Activated CD4-positive, alpha-beta T cell treated with anti-CD3 and anti-CD28 coated beads, Interleukin-10, Interleukin-2, amounts not matched to agents 100 ng/mL and 50 ng/mL, durations not matched to agents 16 hours and 8 hours (primary cell): Measurements from ENCODE around the gene SSUH2.
"Not testable (repeated sequence)": the region's sequence is repeated elsewhere in the genome, so short reads cannot be mapped to it uniquely, and the experiment has no call there.

ENCODE experiments used
- DNase-seq: peaks from one replicate; pipeline ENCODE4 v3.0.0-alpha.2; 2020

Gene SSUH2

DNA sequence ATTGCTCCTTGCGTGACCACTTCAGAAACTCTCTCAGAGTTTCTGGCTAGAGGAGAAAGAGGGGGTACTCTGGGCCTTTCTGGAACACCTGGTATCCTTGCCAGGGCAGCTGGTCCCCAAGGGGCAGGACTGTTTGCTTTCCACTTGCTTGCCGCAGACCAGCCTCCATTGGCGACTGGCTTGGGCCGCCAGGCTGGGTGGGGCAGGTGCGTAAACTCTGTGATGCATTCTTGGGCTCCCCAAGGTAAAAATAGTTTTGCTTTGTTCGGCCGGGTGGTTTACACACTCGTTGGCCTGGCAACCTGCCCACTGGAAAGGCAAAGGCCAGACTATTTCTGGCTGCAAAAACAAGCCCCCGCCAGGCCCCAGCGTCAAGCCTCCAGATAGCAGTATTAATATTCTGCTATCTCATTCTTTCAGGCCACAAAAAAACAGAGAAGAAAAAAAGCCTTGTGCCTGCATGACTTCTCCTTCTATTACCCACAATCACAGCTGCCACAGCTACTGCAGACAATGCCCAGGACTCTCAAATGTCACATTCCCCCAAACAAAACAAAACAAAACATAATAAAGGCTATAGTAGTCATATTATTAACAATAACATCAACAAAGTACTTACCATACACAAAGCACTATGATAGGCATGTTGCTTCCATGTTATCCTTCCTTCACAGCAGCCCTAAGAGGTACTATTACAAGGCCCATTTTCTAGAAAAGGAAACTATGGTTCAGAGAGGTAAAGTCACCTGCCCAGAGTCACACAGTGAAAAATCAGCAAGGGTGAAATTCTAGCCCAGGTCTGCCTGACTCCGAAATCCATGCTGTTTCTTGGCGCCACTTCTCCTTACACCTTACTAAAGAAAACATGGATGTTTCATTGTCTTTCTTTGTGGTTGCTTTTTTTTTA, 14.0 kb upstream of the SSUH2 start:
- DNase-seq: no peak

DNA sequence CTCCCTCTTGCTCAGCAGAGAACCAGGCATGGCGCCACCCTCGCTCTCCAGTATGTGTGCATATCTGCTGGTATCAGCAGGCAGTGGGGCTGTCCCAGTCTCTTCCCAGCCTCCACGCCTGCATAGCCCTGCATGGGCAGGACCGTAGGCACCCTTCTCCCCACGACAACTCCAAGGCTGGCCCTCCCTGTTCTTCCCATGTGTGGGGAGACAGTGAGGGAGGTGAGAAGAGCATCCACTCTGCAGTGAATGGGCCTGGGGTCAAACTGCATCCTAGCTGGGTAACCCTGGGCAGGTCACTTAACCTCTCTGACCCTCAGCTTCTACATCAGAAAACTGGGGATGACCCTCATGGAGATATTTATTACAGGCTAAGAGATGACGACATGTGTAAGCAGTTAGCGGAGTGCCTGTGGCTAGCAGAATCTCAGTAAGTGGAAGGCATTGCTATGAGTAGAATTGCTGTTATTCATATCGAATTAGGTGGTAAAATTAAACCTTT, 13.3 kb upstream of the SSUH2 start:
- DNase-seq: no peak

DNA sequence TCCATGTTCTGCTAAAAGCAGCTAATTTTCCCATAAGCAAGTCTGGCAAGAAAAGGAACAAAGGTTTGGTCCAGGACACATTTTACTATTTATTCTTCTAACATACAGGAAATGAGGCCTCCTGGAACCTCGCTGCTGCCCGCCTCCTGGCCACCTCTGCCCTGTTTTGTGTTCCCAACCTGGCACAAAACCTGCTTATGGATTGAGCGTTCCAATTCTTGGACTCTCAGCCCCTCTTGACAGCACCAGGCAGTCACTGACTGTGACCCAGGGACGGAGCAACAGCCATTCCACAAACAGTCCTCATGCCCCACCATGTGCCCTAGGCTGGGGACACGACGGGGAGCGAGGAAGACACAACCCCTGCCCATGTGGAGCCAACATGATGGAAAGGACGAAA, 11.6 kb upstream of the SSUH2 start:
- no peak for DNase-seq

DNA sequence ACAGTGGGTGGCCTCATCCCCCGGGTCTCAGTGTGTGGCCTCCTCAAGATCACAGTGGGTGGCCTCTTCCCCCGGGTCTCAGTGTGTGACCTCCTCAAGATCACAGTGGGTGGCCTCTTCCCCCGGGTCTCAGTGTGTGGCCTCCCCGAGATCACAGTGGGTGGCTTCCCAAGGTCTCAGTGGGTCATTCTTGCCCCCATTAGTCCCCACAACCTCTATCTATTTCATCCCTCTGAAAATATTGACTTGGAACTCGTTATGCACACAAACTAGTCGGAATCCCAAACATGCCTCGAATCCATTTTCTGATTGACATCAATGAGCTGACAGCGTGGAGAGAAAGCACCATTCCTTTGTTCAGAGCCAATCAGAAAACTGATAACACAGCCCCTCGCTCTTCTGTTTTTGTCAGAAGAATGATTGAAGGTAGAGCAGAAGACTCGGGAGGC, 10.8 kb upstream of the SSUH2 start:
- no peak for DNase-seq

DNA sequence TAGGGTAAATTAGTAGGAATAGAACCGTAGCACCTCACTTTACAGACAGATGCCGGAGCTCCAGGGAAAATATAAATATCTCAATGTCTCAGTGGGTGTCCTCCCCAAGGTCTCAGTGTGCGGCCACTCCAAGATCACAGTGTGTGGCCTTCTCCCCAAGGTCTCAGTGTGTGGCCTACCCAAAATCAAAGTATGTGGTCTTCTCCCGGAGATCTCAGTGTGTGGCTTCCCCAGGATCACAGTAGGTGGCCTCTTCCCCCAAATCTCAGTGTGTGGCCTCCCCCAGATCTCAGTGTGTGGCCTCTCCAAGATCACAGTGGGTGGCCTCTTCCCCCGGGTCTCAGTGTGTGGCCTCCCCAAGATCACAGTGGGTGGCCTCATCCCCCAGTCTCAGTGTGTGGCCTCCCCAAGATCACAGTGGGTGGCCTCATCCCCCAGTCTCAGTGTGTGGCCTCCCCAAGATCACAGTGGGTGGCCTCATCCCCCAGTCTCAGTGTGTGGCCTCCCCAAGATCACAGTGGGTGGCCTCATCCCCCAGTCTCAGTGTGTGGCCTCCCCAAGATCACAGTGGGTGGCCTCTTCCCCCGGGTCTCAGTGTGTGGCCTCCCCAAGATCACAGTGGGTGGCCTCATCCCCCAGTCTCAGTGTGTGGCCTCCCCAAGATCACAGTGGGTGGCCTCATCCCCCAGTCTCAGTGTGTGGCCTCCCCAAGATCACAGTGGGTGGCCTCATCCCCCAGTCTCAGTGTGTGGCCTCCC, 10.2 kb upstream of the SSUH2 start:
- not testable (repeated sequence) for DNase-seq

DNA sequence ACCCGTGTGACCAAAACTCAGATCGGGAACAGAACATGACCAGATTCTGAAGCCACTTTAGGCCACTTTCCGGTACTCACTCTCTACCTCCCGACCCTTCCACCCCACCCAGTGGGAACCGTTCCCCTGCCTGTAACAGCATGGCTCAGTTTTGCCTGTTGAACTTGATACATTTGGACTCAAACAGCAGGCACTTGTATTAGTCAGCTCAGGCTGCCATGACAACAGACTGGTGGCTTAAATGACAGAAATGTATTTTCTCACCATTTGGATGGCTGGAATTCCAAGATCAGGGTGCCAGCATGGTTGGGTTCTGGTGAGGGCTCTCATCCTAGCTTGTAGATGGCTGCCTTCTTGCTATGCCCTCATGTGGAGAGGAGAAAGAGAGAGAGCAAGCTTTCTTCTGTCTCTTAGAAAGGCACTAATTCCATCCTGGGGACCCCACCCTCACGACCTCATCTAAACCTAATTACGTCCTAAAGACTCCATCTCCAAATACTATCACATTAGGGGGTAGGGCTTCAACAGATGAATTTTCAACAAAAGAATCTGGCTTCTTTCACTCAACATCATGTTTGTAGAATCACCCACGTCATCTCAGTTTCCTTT, 9.3 kb upstream of the SSUH2 start:
- no peak for DNase-seq

DNA sequence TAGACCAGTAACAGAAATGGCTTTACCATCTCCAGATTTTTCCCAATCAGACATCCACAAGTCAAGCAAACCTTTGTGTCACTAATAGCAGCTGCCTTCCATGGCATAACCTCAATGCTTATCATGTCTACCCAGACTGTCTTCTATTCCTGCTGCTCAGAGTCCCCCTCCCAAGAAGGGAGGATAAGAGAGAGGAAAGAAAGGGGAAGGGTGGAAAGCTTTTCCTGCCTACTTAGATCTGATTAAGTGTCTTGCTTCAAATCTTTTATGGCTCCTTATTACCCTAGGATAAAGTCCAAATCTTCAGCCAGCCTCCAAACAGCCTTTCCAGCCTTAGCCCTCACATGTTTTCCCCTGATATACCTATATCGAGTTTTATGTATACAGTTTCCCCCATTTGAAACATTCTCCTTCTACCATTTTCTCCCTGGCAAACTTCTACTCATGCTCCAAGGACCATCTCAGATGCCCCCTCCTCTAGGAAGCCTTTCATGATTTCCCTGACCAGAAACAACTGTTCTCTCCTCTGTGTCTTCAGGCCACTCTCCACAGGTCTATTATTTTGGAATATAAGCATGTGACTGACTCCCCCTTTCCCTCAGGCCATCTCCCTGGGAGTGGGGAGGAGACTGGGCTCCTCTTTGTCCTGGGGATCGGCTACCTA, 7.9 kb upstream of the SSUH2 start:
- no peak for DNase-seq

DNA sequence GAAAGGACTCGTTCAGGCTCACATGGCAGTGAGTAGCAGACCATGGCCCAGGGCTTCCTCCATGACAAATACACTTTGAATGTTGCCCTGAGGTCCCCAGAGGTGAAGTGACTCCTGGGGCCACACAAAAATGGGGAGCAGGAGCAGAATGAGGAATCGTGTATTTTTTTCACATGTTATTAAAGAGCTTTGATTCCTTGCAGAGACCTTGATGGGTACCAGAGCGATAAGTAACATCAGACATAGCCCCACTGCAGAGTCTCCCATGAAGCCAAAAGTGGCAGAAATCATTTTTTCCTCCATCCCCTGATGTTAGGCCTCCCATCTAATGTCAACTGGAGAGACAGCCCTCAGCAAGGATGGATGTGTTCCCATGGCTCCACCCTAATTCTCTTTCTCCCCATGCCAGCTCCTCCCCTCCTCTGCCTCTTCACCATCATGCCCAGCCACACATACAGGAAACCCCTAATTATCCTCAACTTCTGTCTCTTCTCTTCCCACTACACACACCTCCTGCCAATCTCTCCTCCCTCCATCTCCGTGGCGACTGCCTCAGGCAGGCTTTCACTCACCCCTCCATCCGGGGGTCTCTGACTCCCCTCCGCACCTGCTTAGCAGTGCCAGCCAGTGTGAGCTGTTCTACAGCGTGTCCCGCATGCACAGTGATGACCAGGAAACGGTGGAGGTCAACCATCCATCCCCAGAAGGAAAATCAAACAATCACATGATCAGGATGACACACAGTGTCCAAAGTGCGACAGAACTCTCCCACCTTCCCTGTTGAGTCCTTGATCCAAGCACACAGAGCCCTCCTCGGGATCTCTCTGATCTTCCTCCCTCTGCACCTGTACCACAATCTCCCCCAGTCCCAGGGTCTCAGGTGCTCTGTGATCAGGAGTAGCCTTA, 7.1 kb upstream of the SSUH2 start:
- no peak for DNase-seq

DNA sequence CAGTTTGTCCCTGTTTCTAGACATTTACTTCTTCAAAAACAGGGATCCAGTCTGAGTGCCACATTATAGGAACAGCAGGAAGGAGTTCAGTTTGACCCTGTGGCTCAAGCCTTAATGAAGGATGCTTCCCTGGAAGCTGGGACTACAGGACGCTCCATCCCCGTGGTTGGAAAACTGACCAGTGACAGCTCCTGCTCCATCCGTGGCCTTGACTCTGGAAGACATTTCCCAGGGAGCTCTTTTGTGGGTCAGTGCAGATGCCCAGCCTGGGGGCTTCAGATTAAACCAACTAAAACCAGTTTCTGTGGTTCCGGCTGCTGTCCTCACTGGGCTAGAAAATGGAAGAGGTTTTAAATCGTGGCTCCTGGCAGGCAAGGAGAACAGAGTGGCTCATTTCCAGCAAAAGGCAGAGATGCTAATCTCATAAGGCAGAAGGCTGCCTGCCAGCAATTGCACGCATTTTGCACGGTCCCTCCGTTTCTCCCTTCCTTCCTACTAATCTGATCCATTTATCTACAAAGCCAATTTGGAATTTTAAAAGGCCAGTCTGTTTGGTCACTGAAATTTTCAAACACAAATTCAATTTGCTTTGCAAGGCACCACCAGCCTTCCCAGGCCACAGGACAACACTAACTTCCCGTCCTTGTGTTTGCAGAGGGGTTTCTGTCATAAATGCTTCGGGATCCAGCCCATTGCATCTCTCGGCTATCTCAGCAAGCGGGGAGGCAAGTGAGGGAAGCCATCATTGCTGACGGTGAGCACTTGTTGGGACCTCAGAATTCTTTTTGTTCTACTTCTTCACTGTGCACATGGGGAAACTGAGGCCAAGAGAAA, 6.2 kb upstream of the SSUH2 start:
- no peak for DNase-seq

DNA sequence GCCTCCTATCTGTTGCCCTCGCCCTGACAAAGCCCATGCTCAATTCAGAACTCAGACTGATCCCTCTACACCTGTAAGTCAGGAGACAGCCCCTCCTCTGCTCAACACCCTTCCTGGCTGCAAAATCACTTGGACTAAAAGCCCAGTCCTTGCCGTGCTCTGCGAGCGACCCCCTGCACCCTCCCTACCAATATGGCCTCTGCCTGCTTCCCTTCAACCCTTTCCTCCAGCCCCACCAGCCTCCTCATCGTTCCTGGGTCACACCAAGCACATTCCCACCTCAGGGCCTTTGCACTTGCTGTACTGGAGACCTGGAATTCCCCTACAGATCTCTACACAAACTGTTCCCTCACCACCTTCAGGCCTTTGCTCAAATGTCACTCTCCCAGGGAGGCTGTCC, 5.2 kb upstream of the SSUH2 start:
- DNase-seq: no peak

DNA sequence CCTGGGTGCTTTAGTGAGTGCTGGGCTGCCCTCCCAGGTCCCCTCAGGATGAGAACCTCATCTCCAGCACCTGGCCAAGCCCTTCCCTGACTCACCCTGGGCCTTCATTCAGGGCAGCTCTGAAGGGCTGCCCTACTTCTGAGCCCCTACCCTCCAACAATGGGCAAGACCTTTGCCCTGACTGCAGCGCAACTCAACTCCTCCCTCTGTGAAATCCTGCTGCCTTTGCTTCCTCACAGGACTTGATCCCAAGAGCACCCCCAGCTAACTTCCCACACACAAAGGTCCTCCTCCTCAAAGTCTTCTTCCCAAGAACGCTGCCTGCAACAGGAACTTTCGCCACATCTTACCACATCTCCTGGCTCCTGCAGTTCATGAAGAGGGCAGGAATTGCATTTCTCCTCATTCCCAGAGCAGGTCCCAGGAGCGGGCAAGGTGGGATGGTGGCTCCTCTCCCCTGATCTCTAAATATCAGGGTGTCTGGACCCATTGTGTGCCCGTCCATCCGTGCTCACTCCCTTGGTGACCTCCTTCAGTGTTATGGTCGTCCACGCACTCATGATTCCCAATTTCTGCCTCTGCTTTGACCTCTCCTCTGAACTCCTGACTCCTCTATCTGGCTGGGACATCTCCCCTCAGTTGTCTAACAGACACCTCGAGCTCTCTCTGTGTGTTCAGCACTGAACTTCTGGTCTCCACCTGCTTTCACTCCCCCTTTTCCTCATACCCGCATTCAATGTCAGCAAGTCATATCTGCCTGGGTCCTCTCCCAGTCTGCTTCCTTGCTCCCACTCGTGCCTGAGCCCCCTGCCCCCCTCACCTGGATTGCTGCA, 4.5 kb upstream of the SSUH2 start:
- no peak for DNase-seq

DNA sequence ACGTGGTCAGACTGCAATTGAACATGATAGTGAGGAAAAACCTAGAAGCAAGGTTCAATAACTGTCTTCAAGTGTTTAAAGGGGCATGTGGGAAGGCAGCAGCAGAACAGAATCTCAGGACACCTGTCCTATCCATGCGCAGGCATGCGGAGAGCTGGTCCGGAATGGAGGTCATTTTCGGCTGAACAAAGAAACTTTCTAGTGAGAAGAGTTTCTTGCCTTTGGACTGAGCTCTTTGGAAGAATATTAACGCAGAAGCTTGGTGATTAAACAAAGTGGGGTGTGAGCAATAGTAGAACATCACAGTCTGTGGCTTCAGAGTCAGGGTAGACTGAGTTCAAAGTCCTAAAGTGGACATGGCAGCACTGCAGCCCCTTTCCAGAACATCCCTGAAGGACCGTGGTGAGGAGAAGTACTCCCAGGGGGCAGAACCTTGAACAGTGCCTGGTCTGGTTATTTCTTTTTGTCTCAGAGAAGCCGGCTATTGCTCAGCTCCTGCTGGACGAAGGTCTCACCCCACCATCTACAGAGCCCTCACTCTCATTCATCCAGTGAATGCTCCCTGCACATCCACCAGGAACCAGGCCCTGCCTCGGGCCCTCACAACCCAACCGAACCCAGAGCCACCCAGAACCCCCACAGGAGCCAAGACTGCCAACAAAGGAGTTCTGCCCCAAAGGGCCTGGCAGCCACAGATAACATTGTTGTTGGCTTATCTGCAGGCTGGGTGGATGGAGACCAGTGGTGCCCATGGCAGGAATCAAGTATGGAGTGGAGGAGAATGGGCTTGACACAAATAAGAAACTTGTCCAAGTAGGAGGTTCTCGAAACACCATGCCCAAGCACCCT, 2.8 kb upstream of the SSUH2 start:
- no peak for DNase-seq

DNA sequence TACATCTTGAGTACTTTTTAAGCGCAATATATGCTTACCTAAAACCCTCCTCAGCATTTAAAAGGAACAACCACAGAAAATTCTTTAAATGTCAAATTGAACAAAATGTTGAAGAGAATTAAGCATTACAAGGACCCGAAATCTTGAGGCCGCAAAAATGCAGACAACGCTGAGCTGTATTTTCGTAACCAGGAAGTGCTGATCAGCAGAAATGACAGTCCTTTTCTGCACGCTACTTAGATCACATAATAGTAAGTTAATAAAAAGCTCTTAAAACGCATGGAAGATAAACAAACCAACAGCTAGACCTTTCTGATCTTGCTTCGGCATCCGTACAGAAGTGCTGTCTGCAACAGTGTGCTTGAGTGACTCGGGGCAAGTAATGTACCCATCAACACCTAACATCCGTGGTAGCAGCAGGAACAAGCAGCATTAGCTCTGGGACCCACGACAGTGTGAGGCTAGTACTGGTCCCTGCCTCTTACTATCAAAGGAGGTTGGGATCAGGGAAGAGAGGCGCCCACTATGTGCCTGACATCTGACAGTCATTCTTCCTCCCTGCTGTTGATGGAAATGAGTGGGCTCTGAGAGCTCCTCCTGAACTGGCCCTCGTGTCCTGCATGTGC, 1.8 kb upstream of the SSUH2 start:
- DNase-seq: no peak

DNA sequence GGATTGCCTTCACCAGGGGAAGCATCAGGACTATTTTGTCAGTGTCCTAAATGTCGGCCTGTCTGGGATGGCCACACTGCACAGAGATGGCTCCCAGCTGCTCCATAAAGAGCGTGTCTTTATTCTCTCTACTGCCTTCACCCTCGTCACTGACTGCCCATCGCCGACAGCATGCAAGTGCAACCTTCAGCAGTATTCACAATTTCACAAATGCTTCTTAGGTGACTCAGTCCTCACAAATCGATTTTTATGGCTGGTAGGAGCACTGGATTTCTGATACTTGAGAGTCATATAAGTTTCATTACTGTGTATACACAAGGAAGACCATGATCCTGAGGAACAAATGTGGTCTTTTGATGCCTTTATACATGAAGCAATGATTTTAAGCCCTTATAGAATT, 1.1 kb upstream of the SSUH2 start:
- DNase-seq: no peak

DNA sequence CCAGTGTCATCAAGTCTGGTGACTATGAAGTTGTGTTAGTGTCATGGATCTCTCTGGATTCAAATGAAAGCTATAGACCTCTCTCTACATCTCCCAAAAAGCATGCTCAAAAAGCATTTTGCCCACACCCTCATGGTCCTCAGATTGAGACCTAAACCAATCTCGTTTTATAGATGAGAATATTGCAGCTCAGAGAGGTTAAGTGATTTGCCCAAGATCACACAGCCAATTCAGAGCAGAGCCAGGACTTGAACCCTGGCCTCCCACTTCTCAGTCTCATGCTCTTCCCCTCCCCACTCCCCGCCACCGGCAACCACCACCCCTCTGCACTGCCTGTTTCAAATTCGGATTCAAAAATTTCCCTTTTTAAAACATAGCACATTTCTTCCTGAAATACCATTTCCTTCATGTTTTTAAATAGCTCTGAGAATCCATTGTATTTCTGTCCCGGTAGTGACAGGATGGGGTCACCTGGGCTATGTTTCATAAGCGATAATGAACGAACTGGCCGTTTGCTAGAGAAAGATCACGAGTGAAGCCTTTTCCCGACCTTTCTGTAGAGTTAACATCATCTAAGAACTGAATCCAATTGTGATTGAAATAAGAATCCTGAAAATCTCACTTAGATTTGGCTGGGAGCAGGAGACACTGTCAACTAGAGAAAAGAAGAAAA, 769 bp downstream of the SSUH2 start:
- no peak for DNase-seq

DNA sequence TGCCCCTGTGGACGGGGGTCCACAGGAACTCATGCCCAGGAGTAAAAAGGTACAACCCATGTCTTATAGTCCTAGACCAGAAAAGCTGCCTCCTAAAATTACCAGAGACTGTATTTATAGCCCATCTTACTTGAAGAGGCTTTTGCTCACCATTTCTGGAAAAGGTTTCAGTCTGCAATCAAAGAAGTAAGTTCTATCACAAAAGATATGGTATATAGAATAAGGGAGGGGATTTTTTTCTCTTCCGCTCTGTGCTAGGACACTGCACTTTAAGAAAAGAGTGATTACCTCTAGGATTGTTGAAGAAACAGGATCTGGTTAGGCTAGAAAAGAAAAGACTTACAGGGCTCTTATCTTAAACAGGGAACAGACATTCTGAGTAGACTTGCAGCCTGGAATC, 2.6 kb downstream of the SSUH2 start:
- DNase-seq: no peak

DNA sequence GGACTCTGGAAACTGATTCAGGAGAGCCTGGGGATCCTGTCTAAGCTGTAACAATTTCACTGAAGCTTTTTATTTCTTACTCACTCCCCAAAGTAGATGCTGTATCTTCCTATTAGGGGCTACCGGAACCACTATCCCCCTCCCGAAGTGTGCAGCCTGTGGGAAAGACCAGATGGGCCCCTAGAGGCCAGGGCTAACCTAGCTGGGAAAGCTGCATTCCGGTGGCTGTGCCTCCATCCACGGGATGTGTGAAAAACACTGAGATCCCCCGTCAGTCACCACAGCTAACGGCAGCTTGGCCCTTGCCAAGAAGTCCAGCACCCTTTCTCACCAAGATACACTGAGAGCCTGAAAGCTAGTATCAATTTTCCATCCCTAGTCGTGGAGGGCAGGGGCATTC, 3.1 kb downstream of the SSUH2 start:
- DNase-seq: no peak

DNA sequence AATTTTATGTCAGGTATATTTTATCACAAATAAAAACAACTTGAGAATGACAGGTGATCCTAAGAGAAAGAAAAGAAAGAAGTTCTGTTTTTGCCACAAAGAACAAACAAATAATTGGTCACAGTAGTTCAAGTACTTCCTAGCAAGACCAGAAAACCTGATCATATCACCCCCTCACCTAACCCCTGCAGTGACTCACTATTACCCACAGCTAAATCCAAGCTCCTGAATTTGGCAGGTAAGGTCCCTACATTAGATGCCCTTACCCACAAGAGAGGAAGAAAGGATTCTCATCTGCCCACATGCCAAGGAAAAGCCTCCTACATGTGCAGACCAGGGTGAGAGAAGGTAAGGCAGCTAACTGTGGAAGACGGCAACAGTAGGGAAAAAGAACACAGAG, 4.4 kb downstream of the SSUH2 start:
- no peak for DNase-seq
